Neuronal stem cell (in vitro differentiated cells): ENCODE data around the gene MAPK8IP1.

Experiments
- DNase-seq: peaks from one replicate; pipeline ENCODE4 v3.0.0-alpha.2; 2013; ENCODE audit warnings: low spot score
- H2AFZ ChIP-seq: one replicate; pipeline ENCODE4 v1.6.1; 2013; ENCODE audit warnings: mild to moderate bottlenecking, low read length, inconsistent platforms
- H2AK5ac ChIP-seq: 2 replicates; pipeline ENCODE4 v1.6.1; 2013; ENCODE audit warnings: low read depth, mild to moderate bottlenecking, inconsistent platforms, low read length, moderate library complexity, mixed read lengths
- H2BK120ac ChIP-seq: 2 replicates; pipeline ENCODE4 v1.6.1; 2013; ENCODE audit warnings: low read depth, mild to moderate bottlenecking, inconsistent platforms, low read length, moderate library complexity, mixed read lengths
- H2BK12ac ChIP-seq: one replicate; pipeline ENCODE4 v1.6.1; 2013; ENCODE audit warnings: low read length, inconsistent platforms
- H2BK15ac ChIP-seq: 2 replicates; pipeline ENCODE4 v1.6.1; 2013; ENCODE audit warnings: mild to moderate bottlenecking, low read length, inconsistent platforms, mixed read lengths
- H2BK5ac ChIP-seq: one replicate; pipeline ENCODE4 v1.6.1; 2013; ENCODE audit warnings: inconsistent platforms, mild to moderate bottlenecking, low read length, moderate library complexity
- H3K14ac ChIP-seq: one replicate; pipeline ENCODE4 v1.6.1; 2013; ENCODE audit warnings: low read length, inconsistent platforms
- H3K18ac ChIP-seq: 2 replicates; pipeline ENCODE4 v1.6.1; 2013; ENCODE audit warnings: low read length, inconsistent platforms
- H3K23ac ChIP-seq: 2 replicates; pipeline ENCODE4 v1.6.1; 2013; ENCODE audit warnings: low read depth, mild to moderate bottlenecking, mixed read lengths, low read length, inconsistent platforms; ENCODE audit not compliant: poor library complexity
- H3K27ac ChIP-seq: replicated peaks from 3 replicates; pipeline ENCODE4 v1.5.1; 2013; ENCODE audit warnings: low read length, inconsistent platforms
- H3K27me3 ChIP-seq, 3 experiments: 2 replicates each; pipeline ENCODE4 v1.6.1; 2013; ENCODE audit warnings: low read length in 3 of 3, mild to moderate bottlenecking in 2 of 3, inconsistent platforms in 1 of 3, low read depth in 1 of 3, mixed read lengths in 1 of 3, moderate library complexity in 1 of 3; ENCODE audit not compliant: control insufficient read depth in 3 of 3, insufficient read depth in 3 of 3
- H3K36me3 ChIP-seq, 2 donors: replicated peaks in 1 of 2; 2 replicates each; pipeline ENCODE4 v1.6.1; 2013; ENCODE audit warnings: low read length in 2 of 2; ENCODE audit not compliant: control insufficient read depth in 2 of 2, insufficient read depth in 2 of 2
- H3K4ac ChIP-seq: 2 replicates; pipeline ENCODE4 v1.6.1; 2013; ENCODE audit warnings: inconsistent platforms, mild to moderate bottlenecking, low read length, moderate library complexity
- H3K4me1 ChIP-seq, 2 donors: 1 replicate in 1 of 2; 2 replicates in 1 of 2; pipeline ENCODE4 v1.6.1; 2013; ENCODE audit warnings: low read length in 2 of 2, low read depth in 1 of 2; ENCODE audit not compliant: control insufficient read depth in 2 of 2, insufficient read depth in 1 of 2
- H3K4me2 ChIP-seq: one replicate; pipeline ENCODE4 v1.6.1; 2013; ENCODE audit warnings: mild to moderate bottlenecking, low read length, inconsistent platforms; ENCODE audit not compliant: insufficient read depth, poor library complexity, severe bottlenecking
- H3K4me3 ChIP-seq, 2 donors: 2 replicates each; pipeline ENCODE4 v1.5.1; 2013; ENCODE audit warnings: low read length in 2 of 2, mild to moderate bottlenecking in 2 of 2, inconsistent platforms in 1 of 2, moderate library complexity in 1 of 2
- H3K79me1 ChIP-seq: one replicate; pipeline ENCODE4 v1.6.1; 2013; ENCODE audit warnings: low read depth, mild to moderate bottlenecking, inconsistent platforms, low read length, moderate library complexity
- H3K9ac ChIP-seq: one replicate; pipeline ENCODE4 v1.6.1; 2013; ENCODE audit warnings: mild to moderate bottlenecking, low read depth, low read length, inconsistent platforms; ENCODE audit not compliant: poor library complexity
- H3K9me3 ChIP-seq, 2 donors: replicated peaks in 1 of 2; 2 replicates each; pipeline versions ENCODE3 to v1.6.1; 2013; ENCODE audit warnings: low read length in 2 of 2, mild to moderate bottlenecking in 2 of 2, inconsistent platforms in 1 of 2, low read depth in 1 of 2, mixed read lengths in 1 of 2, moderate library complexity in 1 of 2; ENCODE audit not compliant: control insufficient read depth in 2 of 2, insufficient read depth in 1 of 2
- H4K8ac ChIP-seq: one replicate; pipeline ENCODE4 v1.6.1; 2013; ENCODE audit warnings: low read depth, mild to moderate bottlenecking, inconsistent platforms, low read length, moderate library complexity
- H4K91ac ChIP-seq: one replicate; pipeline ENCODE4 v1.6.1; 2013; ENCODE audit warnings: low read length, low read depth, mild to moderate bottlenecking, inconsistent platforms; ENCODE audit not compliant: poor library complexity
- WGBS, 2 donors: extraction: QIAGEN DNeasy Blood & Tissue Kit; methylation state at CpG; one replicate each; pipeline ENCODE4 v1.1.7; 2013; ENCODE audit warnings: missing lambda C conversion rate in 2 of 2, mixed read lengths in 1 of 2; ENCODE audit not compliant: insufficient read length in 2 of 2, insufficient replicate concordance in 1 of 2; ENCODE audit errors: extremely low coverage in 2 of 2; 5-methylcytosine and 5-hydroxymethylcytosine counted together

The MAPK8IP1 gene

GRCh38 chr11:45933131-45933831, 47.8 kb downstream of the MAPK8IP1 start:
- no peak overlapping the region for H3K14ac ChIP-seq
- WGBS, 2 donors, result no CpG with 5 or more reads among the region's 15 CpGs
- H3K36me3 ChIP-seq, result peaks cover 30 to 69% of the 10 kb centered on the region in 2 donors
- DNase-seq, result no peak
- peaks cover 0 to 3% of the 10 kb centered on the region in 2 donors for H3K4me1 ChIP-seq
- H4K8ac ChIP-seq, result no peak overlapping the region
- H3K79me1 ChIP-seq, result peaks cover 2% of the 10 kb centered on the region
- H2AFZ ChIP-seq, result no peak overlapping the region
- no peak overlapping the region for H3K18ac ChIP-seq
- no peak overlapping the region for H4K91ac ChIP-seq
- no peak overlapping the region for H3K4ac ChIP-seq
- H3K9ac ChIP-seq, result no peak overlapping the region
- no peak overlapping the region for H3K23ac ChIP-seq
- no peak overlapping the region for H2AK5ac ChIP-seq
- no peak overlapping the region for H2BK15ac ChIP-seq
- no peak overlapping the region for H3K4me2 ChIP-seq
- no peak overlapping the region for H3K27ac ChIP-seq
- no peak overlapping the region for H2BK5ac ChIP-seq
- H3K4me3 ChIP-seq, result no peak overlapping the region
- H3K9me3 ChIP-seq, result peaks cover 0 to 2% of the 10 kb centered on the region in 2 donors
- H3K27me3 ChIP-seq, result no peaks in the 10 kb centered on the region
- no peak overlapping the region for H2BK120ac ChIP-seq
- no peak overlapping the region for H2BK12ac ChIP-seq

DNA sequence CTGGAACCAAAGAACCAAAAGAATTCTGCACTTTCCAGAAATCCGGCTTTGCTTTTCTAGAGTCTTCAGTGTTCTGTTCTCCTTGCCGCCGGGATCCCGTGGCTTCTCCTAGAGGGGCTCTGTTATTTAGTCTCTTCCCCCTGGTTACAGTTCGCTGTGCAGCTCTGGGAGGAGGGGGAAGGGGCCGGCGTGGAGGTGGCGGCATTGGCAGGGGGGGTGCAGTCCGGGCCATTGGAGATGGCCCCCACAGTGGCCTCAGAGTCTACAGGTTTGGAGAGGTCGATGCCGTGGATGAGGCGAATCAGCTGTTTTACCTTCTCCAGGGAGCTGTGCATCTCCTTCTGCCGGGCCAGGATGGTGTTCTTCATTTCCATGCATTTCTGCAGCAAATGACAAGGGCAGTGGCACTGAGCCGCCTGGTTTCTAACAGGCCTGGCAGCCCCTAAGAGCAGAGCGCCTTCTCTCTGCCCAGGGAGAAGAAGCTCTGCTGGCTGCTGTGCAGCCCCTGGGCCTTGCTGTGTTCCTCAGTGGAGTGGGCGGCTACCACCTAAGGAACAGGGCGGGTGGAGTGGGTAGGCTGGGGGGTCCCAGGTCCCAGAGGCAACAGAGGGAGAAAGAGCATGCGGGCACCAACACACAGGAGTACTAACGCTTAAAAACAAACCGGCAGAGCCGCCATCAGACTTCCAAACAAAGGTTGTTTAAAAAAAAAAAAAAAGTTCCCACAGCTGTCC, 48.6 kb downstream of the MAPK8IP1 start:
- Histone ChIP-seq H3K14ac (no peak overlapping the region), H2BK15ac (no peak overlapping the region), H3K79me1 (no peaks in the 10 kb centered on the region), H3K4me2 (no peak overlapping the region), H2BK5ac (no peak overlapping the region), H3K36me3 (peaks cover 30 to 70% of the 10 kb centered on the region in 2 donors), H3K9me3 (peaks cover 0 to 2% of the 10 kb centered on the region in 2 donors), H3K4me1 (peaks cover 0 to 3% of the 10 kb centered on the region in 2 donors), H2BK12ac (no peak overlapping the region), H4K8ac (no peak overlapping the region), H3K27me3 (no peaks in the 10 kb centered on the region), H3K27ac (no peak overlapping the region), H2BK120ac (no peak overlapping the region), H2AK5ac (no peak overlapping the region), H3K4ac (no peak overlapping the region), H3K9ac (no peak overlapping the region), H3K18ac (no peak overlapping the region), H3K23ac (no peak overlapping the region), H3K4me3 (no peak overlapping the region), H4K91ac (no peak overlapping the region), H2AFZ (no peak overlapping the region)
- DNase-seq, result no peak
- WGBS, 2 donors, result no CpG with 5 or more reads among the region's 21 CpGs

GRCh38 chr11:45934580-45935318, 49.3 kb downstream of the MAPK8IP1 start:
- WGBS, 2 donors, result no CpG with 5 or more reads among the region's 12 CpGs
- Histone ChIP-seq H4K91ac (no peak overlapping the region), H3K14ac (no peak overlapping the region), H4K8ac (no peak overlapping the region), H2BK15ac (no peak overlapping the region), H3K27me3 (no peaks in the 10 kb centered on the region), H3K36me3 (peaks cover 30 to 70% of the 10 kb centered on the region in 2 donors), H3K27ac (no peak overlapping the region), H2AK5ac (no peak overlapping the region), H2BK12ac (no peak overlapping the region), H3K79me1 (no peaks in the 10 kb centered on the region), H3K4ac (no peak overlapping the region), H3K4me1 (peaks cover 0 to 3% of the 10 kb centered on the region in 2 donors), H3K9ac (no peak overlapping the region), H2BK5ac (no peak overlapping the region), H3K4me2 (no peak overlapping the region), H2BK120ac (no peak overlapping the region), H3K23ac (no peak overlapping the region), H2AFZ (no peak overlapping the region), H3K4me3 (no peak overlapping the region), H3K18ac (no peak overlapping the region), H3K9me3 (peaks cover 0 to 2% of the 10 kb centered on the region in 2 donors)
- no peak for DNase-seq
